PFSK-1 (cell line): ENCODE results near the gene RAPGEF2.

Experiments
- FOXP2 ChIP-seq: optimal IDR thresholded peaks from 2 replicates; pipeline ENCODE3; 2011; ENCODE audit warnings: borderline replicate concordance, control low read depth, inconsistent platforms; ENCODE audit not compliant: insufficient read depth; ENCODE audit errors: extremely low read length, extremely low read depth
- POLR2AphosphoS5 ChIP-seq: IDR thresholded peaks from 2 replicates; pipeline ENCODE4 v1.6.1; 2012; ENCODE audit warnings: low read depth, mild to moderate bottlenecking, control low read depth, low read length, moderate library complexity
- SIN3A ChIP-seq: IDR thresholded peaks from 2 replicates; pipeline ENCODE4 v1.6.1; 2012; ENCODE audit warnings: mild to moderate bottlenecking, low read length, moderate library complexity, borderline replicate concordance; ENCODE audit not compliant: insufficient read depth
- TAF1 ChIP-seq: IDR thresholded peaks from 2 replicates; pipeline ENCODE4 v1.6.1; 2012; ENCODE audit warnings: low read length, control low read depth, borderline replicate concordance; ENCODE audit not compliant: insufficient read depth
- TF ChIP-seq, protein P1 (sequence below), 2 experiments: IDR thresholded peaks; 2 replicates each; pipeline versions ENCODE4 v1.6.1 to v1.8.0; 2011 to 2012; ENCODE audit warnings: low read depth in 2 of 2, low read length in 2 of 2, control low read depth in 1 of 2, inconsistent platforms in 1 of 2, mild to moderate bottlenecking in 1 of 2, moderate library complexity in 1 of 2; ENCODE audit not compliant: insufficient read depth in 1 of 2

DNA sequence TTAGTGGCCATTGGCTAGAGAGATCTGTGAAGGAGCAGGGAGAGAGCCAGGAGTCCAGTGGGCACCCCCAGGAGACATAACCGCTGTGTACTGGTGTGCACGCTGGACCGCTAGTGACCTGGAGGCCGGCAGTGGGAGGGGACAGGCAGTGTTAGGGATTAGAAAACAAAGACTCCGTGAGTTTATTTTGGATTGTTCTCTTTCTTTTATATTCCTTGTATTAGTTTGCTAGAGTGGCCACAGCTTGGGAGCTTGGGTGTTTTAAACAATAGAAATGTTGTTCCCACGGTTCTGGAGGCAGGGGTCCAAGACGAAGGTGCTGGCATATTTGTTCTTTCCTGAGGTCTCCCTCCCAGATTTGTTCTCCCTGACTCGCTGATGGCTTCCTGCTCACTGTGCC lies 266.4 kb downstream of the RAPGEF2 start:
- no peak for TF ChIP-seq TAF1
- TF ChIP-seq, protein P1, sequence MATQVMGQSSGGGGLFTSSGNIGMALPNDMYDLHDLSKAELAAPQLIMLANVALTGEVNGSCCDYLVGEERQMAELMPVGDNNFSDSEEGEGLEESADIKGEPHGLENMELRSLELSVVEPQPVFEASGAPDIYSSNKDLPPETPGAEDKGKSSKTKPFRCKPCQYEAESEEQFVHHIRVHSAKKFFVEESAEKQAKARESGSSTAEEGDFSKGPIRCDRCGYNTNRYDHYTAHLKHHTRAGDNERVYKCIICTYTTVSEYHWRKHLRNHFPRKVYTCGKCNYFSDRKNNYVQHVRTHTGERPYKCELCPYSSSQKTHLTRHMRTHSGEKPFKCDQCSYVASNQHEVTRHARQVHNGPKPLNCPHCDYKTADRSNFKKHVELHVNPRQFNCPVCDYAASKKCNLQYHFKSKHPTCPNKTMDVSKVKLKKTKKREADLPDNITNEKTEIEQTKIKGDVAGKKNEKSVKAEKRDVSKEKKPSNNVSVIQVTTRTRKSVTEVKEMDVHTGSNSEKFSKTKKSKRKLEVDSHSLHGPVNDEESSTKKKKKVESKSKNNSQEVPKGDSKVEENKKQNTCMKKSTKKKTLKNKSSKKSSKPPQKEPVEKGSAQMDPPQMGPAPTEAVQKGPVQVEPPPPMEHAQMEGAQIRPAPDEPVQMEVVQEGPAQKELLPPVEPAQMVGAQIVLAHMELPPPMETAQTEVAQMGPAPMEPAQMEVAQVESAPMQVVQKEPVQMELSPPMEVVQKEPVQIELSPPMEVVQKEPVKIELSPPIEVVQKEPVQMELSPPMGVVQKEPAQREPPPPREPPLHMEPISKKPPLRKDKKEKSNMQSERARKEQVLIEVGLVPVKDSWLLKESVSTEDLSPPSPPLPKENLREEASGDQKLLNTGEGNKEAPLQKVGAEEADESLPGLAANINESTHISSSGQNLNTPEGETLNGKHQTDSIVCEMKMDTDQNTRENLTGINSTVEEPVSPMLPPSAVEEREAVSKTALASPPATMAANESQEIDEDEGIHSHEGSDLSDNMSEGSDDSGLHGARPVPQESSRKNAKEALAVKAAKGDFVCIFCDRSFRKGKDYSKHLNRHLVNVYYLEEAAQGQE (IDR thresholded peaks at IDR 0.05; ENCODE audit: insufficient read depth in 1 of 2, low read depth in 2 of 2, low read length in 2 of 2): no peak
- no peak for TF ChIP-seq POLR2AphosphoS5
- no peak for TF ChIP-seq SIN3A
- TF ChIP-seq FOXP2: no peak
